IMR-90 (cell line): Measurements from ENCODE around the gene USP7. TPM values are rescaled to one million over a fixed set of nuclear protein-coding genes. Genes with fewer than 3 reads are reported as not detected.

Experiments
- ATAC-seq: fragments of 200-7000 bp; cut with Tn5 transposase; 2 replicates; pipeline ENCODE4 v1.9.1; 2020; ENCODE audit warnings: low read depth, mild to moderate bottlenecking, moderate library complexity
- BruUV-seq: library from RNA; stranded (reverse); fragments of 400-500 nt; replicated peaks from 2 replicates; lab custom pipeline; 2021; lab: Mats Ljungman, UMichigan
- CTCF ChIA-PET: fragments of 300-600 bp; formaldehyde crosslinking; extraction: SDS; loops from one replicate; lab custom pipeline; 2021; ENCODE audit warnings: antibody characterized with exemption; lab: Yijun Ruan, JAX
- POLR2A ChIA-PET: fragments of 300-600 bp; sonication (Branson Sonifier 250); formaldehyde crosslinking; loops from one replicate; lab custom pipeline; 2022; ENCODE audit warnings: antibody characterized with exemption; ENCODE audit not compliant: unreplicated experiment; lab: Charles Lee
- DNase-seq: peaks from one replicate; pipeline ENCODE4 v3.0.0; 2013
- H2AFZ ChIP-seq: replicated peaks from 2 replicates; pipeline ENCODE3; 2013; ENCODE audit warnings: low read length, mild to moderate bottlenecking; ENCODE audit not compliant: poor library complexity
- H2AK5ac ChIP-seq: 2 replicates; pipeline ENCODE4 v1.6.1; 2013; ENCODE audit warnings: low read depth, low read length, inconsistent platforms
- H2AK9ac ChIP-seq: replicated peaks from 2 replicates; pipeline ENCODE3; 2013; ENCODE audit warnings: mild to moderate bottlenecking, low read depth, low read length, moderate library complexity; ENCODE audit not compliant: poor library complexity
- H2BK120ac ChIP-seq: 2 replicates; pipeline ENCODE4 v1.6.1; 2013; ENCODE audit warnings: low read depth, low read length, inconsistent platforms
- H2BK15ac ChIP-seq: 3 replicates; pipeline ENCODE4 v1.6.1; 2013; ENCODE audit warnings: low read depth, low read length, inconsistent platforms
- H2BK20ac ChIP-seq: 2 replicates; pipeline ENCODE4 v1.6.1; 2013; ENCODE audit warnings: low read depth, mild to moderate bottlenecking, inconsistent platforms, low read length, moderate library complexity
- H2BK5ac ChIP-seq: 2 replicates; pipeline ENCODE4 v1.6.1; 2013; ENCODE audit warnings: mild to moderate bottlenecking, low read depth, low read length, inconsistent platforms; ENCODE audit not compliant: poor library complexity, severe bottlenecking
- H3K14ac ChIP-seq: replicated peaks from 2 replicates; pipeline ENCODE4 v1.6.1; 2013; ENCODE audit warnings: low read depth, low read length, inconsistent platforms
- H3K18ac ChIP-seq: 2 replicates; pipeline ENCODE4 v1.6.1; 2013; ENCODE audit warnings: low read depth, low read length, control low read depth
- H3K23ac ChIP-seq: 2 replicates; pipeline ENCODE4 v1.6.1; 2013; ENCODE audit warnings: low read depth, low read length, inconsistent platforms
- H3K27ac ChIP-seq: 2 replicates; pipeline ENCODE4 v1.5.1; 2013; ENCODE audit warnings: mild to moderate bottlenecking, control low read depth, low read length; ENCODE audit not compliant: insufficient read depth
- H3K27me3 ChIP-seq: 2 replicates; pipeline ENCODE4 v1.6.1; 2013; ENCODE audit warnings: low read length; ENCODE audit not compliant: control insufficient read depth, insufficient read depth
- H3K36me3 ChIP-seq: 2 replicates; pipeline ENCODE4 v1.6.1; 2013; ENCODE audit warnings: low read length, mixed read lengths; ENCODE audit not compliant: control insufficient read depth, insufficient read depth
- H3K4ac ChIP-seq: 2 replicates; pipeline ENCODE4 v1.6.1; 2013; ENCODE audit warnings: low read depth, low read length, inconsistent platforms
- H3K4me1 ChIP-seq: 2 replicates; pipeline ENCODE4 v1.6.1; 2013; ENCODE audit warnings: low read length, mixed read lengths; ENCODE audit not compliant: control insufficient read depth, insufficient read depth
- H3K4me2 ChIP-seq: 2 replicates; pipeline ENCODE4 v1.6.1; 2013; ENCODE audit warnings: low read depth, mild to moderate bottlenecking, control low read depth, low read length, moderate library complexity
- H3K4me3 ChIP-seq: 2 replicates; pipeline ENCODE4 v1.5.1; 2013; ENCODE audit warnings: low read depth, mild to moderate bottlenecking, control low read depth, low read length, moderate library complexity; ENCODE audit not compliant: insufficient read depth
- H3K56ac ChIP-seq: 2 replicates; pipeline ENCODE4 v1.6.1; 2013; ENCODE audit warnings: low read length, inconsistent platforms; ENCODE audit not compliant: insufficient read depth; ENCODE audit errors: extremely low read depth
- H3K79me1 ChIP-seq, 2 experiments: 2 replicates each; pipeline ENCODE4 v1.6.1; 2013; ENCODE audit warnings: low read length in 2 of 2, inconsistent platforms in 1 of 2, low read depth in 1 of 2
- H3K9ac ChIP-seq: 2 replicates; pipeline ENCODE4 v1.6.1; 2013; ENCODE audit warnings: low read depth, low read length, control low read depth
- H3K9me1 ChIP-seq: 2 replicates; pipeline ENCODE4 v1.6.1; 2013; ENCODE audit warnings: low read length, inconsistent platforms; ENCODE audit not compliant: insufficient read depth
- H3K9me3 ChIP-seq: 2 replicates; pipeline ENCODE4 v1.6.1; 2013; ENCODE audit warnings: low read length; ENCODE audit not compliant: control insufficient read depth, insufficient read depth
- H4K20me1 ChIP-seq: 2 replicates; pipeline ENCODE4 v1.6.1; 2013; ENCODE audit warnings: low read length, inconsistent platforms; ENCODE audit not compliant: insufficient read depth
- H4K5ac ChIP-seq: 2 replicates; pipeline ENCODE4 v1.6.1; 2013; ENCODE audit warnings: mild to moderate bottlenecking, low read depth, low read length, control low read depth
- H4K8ac ChIP-seq, 2 experiments: 2 replicates each; pipeline ENCODE4 v1.6.1; 2013; ENCODE audit warnings: low read depth in 2 of 2, low read length in 2 of 2, control low read depth in 1 of 2, inconsistent platforms in 1 of 2
- H4K91ac ChIP-seq: 2 replicates; pipeline ENCODE4 v1.6.1; 2013; ENCODE audit warnings: low read depth, low read length, inconsistent platforms; ENCODE audit not compliant: insufficient read depth
- CEBPB ChIP-seq: IDR thresholded peaks from 2 replicates; pipeline ENCODE4 v1.6.1; 2012; ENCODE audit warnings: low read depth, low read length, improper control_type of control experiment
- RCOR1 ChIP-seq: IDR thresholded peaks from 2 replicates; pipeline ENCODE4 v1.6.1; 2012; ENCODE audit warnings: mild to moderate bottlenecking, low read length, improper control_type of control experiment; ENCODE audit not compliant: insufficient replicate concordance
- WGBS, 2 experiments: methylation state at CpG; one replicate each; pipeline versions ENCODE4 v1.1.5 to v1.1.7; 2013; ENCODE audit warnings: missing lambda C conversion rate in 2 of 2; ENCODE audit not compliant: insufficient read length in 1 of 2; ENCODE audit errors: extremely low coverage in 2 of 2; 5-methylcytosine and 5-hydroxymethylcytosine counted together
- dilution Hi-C: fragments of 300-500 bp; cut with HindIII; formaldehyde crosslinking; loops from one replicate; pipeline ENCODE4 v1.14.3; 2018; ENCODE audit warnings: low sequenced_read_pairs; ENCODE audit not compliant: unreplicated experiment
- in situ Hi-C: fragments of 300-500 bp; cut with MboI; formaldehyde crosslinking; loops from 3 replicates; pipeline ENCODE4 v1.14.3; 2019; ENCODE audit warnings: low sequenced_read_pairs, inconsistent platforms, mixed read lengths
- intact Hi-C: fragments of 100-400 bp; cut with micrococcal nuclease; formaldehyde crosslinking; loops from 2 replicates; pipeline ENCODE4 v1.10.0; 2022
- polyA plus RNA-seq, 3 experiments: library from polyadenylated mRNA; depleted of rRNA; stranded (reverse); fragments of >200 nt; gene quantifications; 2 replicates each; pipeline ENCODE4 v1.2.3, GENCODE V29; 2012; ENCODE audit warnings: low replicate concordance in 1 of 3
- total RNA-seq: library from RNA; depleted of rRNA; stranded (reverse); fragments of >200 nt; gene quantifications from 2 replicates; pipeline ENCODE4 v1.2.3, GENCODE V29; 2012

USP7 gene
- total and polyA plus RNA-seq, 2 of the 4 experiments (the other 2 are of a cell fraction) = 17.8 to 28.3 TPM

- no peak overlapping the region for H2BK20ac ChIP-seq
- no peak overlapping the region for H4K91ac ChIP-seq
- no peak overlapping the region for H3K23ac ChIP-seq
- no TSS peak for BruUV-seq
- peaks cover 21% of the 10 kb centered on the region for H3K9me1 ChIP-seq
- no peak overlapping the region for H3K14ac ChIP-seq
- TF ChIP-seq CEBPB (0 out of 2 replicates have a peak, but pooled peaks have one; percentile 11), RCOR1 (no peak)
- H2BK5ac ChIP-seq = no peak overlapping the region
- dilution Hi-C loops (no loop called here), intact Hi-C loops (loop anchor here (1.0 to 10.0 kb wide), 4 partner anchors 64 to 314 kb away; partner anchors contain the start of genes PMM2 and TMEM186), in situ Hi-C loops (loop anchor here (5.0 kb wide), 2 partner anchors 224 to 314 kb away; no protein-coding TSS in a partner anchor)
- peaks cover 32% of the 10 kb centered on the region for H3K4me1 ChIP-seq
- no peaks in the 10 kb centered on the region for H3K27me3 ChIP-seq
- no peak overlapping the region for H3K4me2 ChIP-seq
- H3K18ac ChIP-seq = no peak overlapping the region
- no peak overlapping the region for H3K4me3 ChIP-seq
- no peak overlapping the region for H2AFZ ChIP-seq
- H2BK120ac ChIP-seq = no peak overlapping the region
- H3K36me3 ChIP-seq = no peaks in the 10 kb centered on the region
- ChIA-PET POLR2A (interaction anchor here (0.6 kb wide), 1 partner anchor 220 kb away, joined by 6 read pairs; no protein-coding TSS in a partner anchor), CTCF (interaction anchor here (0.7 to 1.6 kb wide), 4 partner anchors 11 to 59 kb away, joined by 3 to 6 read pairs (median 4); no protein-coding TSS in a partner anchor)
- no peak overlapping the region for H2AK5ac ChIP-seq
- no peak overlapping the region for H2BK15ac ChIP-seq
- no peak overlapping the region for H4K5ac ChIP-seq
- no peaks in the 10 kb centered on the region for H3K9me3 ChIP-seq
- 100% methylated on average over 4 of the region's 8 CpGs; no CpG with 5 or more reads in 1 of the 2 experiments for WGBS, 2 experiments
- ATAC-seq (no peak), DNase-seq (no peak)
- no peak overlapping the region for H3K9ac ChIP-seq
- no peak overlapping the region for H3K27ac ChIP-seq
- H3K79me1 ChIP-seq = peaks cover 0 to 18% of the 10 kb centered on the region in 2 experiments; a peak in 2 of 4 replicates
- no peak overlapping the region for H3K56ac ChIP-seq
- peaks cover 14% of the 10 kb centered on the region for H4K20me1 ChIP-seq
- H3K4ac ChIP-seq = no peak overlapping the region
- no peak overlapping the region for H2AK9ac ChIP-seq
- H4K8ac ChIP-seq = no peak overlapping the region
Observed at GRCh38 chr16:8880839-8881510, 82.7 kb downstream of the USP7 start.
